Esophagus (tissue), 2 donors: ENCODE results near the gene UBE2I. TPM values are rescaled to one million over a fixed set of nuclear protein-coding genes. Genes with fewer than 3 reads are reported as not detected.
"Not testable (repeated sequence)": the region's sequence is repeated elsewhere in the genome, so short reads cannot be mapped to it uniquely, and the experiment has no call there.

ENCODE experiments used
- H3K27ac ChIP-seq, 2 donors: one replicate each; pipeline ENCODE4 v1.5.1; 2013; ENCODE audit warnings: low read depth in 2 of 2, mild to moderate bottlenecking in 2 of 2, inconsistent platforms in 1 of 2, low read length in 1 of 2, moderate library complexity in 1 of 2
- H3K27me3 ChIP-seq, 2 donors: one replicate each; pipeline ENCODE4 v1.6.1; 2013; ENCODE audit warnings: low read length in 2 of 2, control low read depth in 1 of 2, mild to moderate bottlenecking in 1 of 2; ENCODE audit not compliant: insufficient read depth in 2 of 2, control insufficient read depth in 1 of 2
- H3K36me3 ChIP-seq, 2 donors: one replicate each; pipeline ENCODE4 v1.6.1; 2013; ENCODE audit warnings: low read length in 1 of 2; ENCODE audit not compliant: control insufficient read depth in 2 of 2, insufficient read depth in 2 of 2
- H3K4me1 ChIP-seq, 2 donors: one replicate each; pipeline ENCODE4 v1.6.1; 2013; ENCODE audit warnings: low read length in 1 of 2; ENCODE audit not compliant: control insufficient read depth in 2 of 2, insufficient read depth in 2 of 2
- H3K4me3 ChIP-seq, 2 donors: one replicate each; pipeline ENCODE4 v1.5.1; 2013; ENCODE audit warnings: low read length in 2 of 2, mild to moderate bottlenecking in 2 of 2, low read depth in 1 of 2, moderate library complexity in 1 of 2
- H3K9me3 ChIP-seq, 2 donors: one replicate each; pipeline ENCODE4 v1.6.1; 2013; ENCODE audit warnings: mild to moderate bottlenecking in 2 of 2, low read depth in 1 of 2, low read length in 1 of 2, moderate library complexity in 1 of 2; ENCODE audit not compliant: control insufficient read depth in 2 of 2, insufficient read depth in 1 of 2
- WGBS, 2 donors: extraction: QIAGEN DNeasy Blood & Tissue Kit; methylation state at CpG; one replicate each; pipeline ENCODE4 v1.1.7; 2013; 5-methylcytosine and 5-hydroxymethylcytosine counted together
- polyA plus RNA-seq, 2 donors: library from polyadenylated mRNA; stranded (reverse); fragments of 200-250 nt; gene quantifications; one replicate each; pipeline ENCODE4 v1.2.3, GENCODE V29; 2013
- donor health status: healthy with polysubstance abuse.
- donor health status: Bipolar disorder and iron deficiency.

UBE2I gene
- polyA plus RNA-seq, 2 donors: 35.4 to 56.9 TPM

DNA sequence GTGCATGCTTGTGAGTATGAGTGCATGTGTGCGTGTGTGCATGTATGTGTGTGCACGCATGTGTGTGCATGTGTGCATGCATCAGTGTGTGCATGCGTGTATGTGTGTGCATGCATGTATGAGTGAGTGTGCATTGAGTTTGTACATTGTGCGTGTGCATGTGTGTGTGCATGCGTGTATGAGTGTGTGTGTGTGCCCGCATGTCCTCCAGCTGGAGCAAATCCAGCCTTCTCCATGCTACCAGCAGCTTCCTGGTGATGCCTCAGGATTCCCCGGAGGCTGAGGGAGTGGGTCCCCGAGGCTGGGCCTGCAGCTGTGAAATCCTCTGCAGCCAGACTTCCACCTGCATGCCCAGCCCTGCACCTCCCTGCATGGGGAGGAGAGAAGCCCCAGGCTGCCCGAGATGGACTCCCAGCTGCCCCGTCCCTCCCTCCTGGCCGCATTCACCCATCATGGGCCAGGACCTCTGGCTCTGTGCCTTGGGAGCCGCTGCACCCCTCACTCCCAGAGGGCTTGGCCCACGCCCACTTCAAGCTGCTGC is 44.3 kb upstream of the UBE2I start:
- 80 to 81% methylated on average over 13 of the region's 13 CpGs for WGBS, 2 donors
- Histone ChIP-seq H3K4me1 (peaks cover 0 to 2% of the 10 kb centered on the region in 2 donors), H3K9me3 (peaks cover 0 to 4% of the 10 kb centered on the region in 2 donors), H3K27ac (no peak overlapping the region), H3K36me3 (no peaks in the 10 kb centered on the region), H3K4me3 (no peak overlapping the region), H3K27me3 (peaks cover 0 to 3% of the 10 kb centered on the region in 2 donors)

DNA sequence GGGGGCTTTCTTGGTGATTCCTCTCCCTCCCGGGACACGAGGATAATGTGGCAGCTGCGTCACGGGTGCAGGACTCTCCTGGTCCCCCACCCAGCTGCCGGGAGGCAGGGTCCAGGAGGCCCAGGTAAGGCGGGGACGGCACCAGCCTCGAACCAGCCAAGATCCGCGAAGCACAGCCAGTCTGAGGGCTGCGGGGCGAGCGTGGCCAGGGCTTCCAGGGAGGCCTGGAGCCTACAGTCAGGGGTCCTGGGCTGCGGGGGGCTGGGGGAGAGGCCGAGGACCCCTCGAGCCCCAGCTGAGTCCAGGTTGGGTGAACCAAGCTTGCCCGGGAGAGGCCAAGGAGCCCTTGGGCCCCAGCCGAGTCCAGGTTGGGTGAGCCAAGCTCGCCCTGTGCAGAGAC is 43.6 kb upstream of the UBE2I start:
- H3K4me3 ChIP-seq: no peak overlapping the region
- no peaks in the 10 kb centered on the region for H3K27me3 ChIP-seq
- H3K9me3 ChIP-seq: peaks cover 0 to 4% of the 10 kb centered on the region in 2 donors
- no peaks in the 10 kb centered on the region for H3K36me3 ChIP-seq
- peaks cover 0 to 2% of the 10 kb centered on the region in 2 donors for H3K4me1 ChIP-seq
- no peak overlapping the region for H3K27ac ChIP-seq
- WGBS, 2 donors: 82 to 83% methylated on average over 19 of the region's 19 CpGs

- not testable (repeated sequence) for H3K27ac ChIP-seq, H3K4me1 ChIP-seq, H3K27me3 ChIP-seq, H3K36me3 ChIP-seq, H3K9me3 ChIP-seq, H3K4me3 ChIP-seq
- WGBS, 2 donors: 92 to 93% methylated on average over 7 of the region's 7 CpGs
These were observed 40.0 kb upstream of the UBE2I start for GRCh38 chr16:1269418-1269817.

- Histone ChIP-seq H3K4me1 (peaks cover 0 to 2% of the 10 kb centered on the region in 2 donors), H3K36me3 (no peaks in the 10 kb centered on the region), H3K27ac (no peak overlapping the region), H3K27me3 (peaks cover 0 to 3% of the 10 kb centered on the region in 2 donors), H3K9me3 (no peaks in the 10 kb centered on the region), H3K4me3 (no peak overlapping the region)
- 66 to 82% methylated on average over 12 of the region's 12 CpGs for WGBS, 2 donors
These were observed 38.1 kb upstream of the UBE2I start for GRCh38 chr16:1271380-1271723.

GRCh38 chr16:1271724-1272413 is 37.6 kb upstream of the UBE2I start:
- H3K36me3 ChIP-seq, H3K4me1 ChIP-seq, H3K9me3 ChIP-seq, H3K4me3 ChIP-seq, H3K27ac ChIP-seq, H3K27me3 ChIP-seq: not testable (repeated sequence)
- 17 to 19% methylated on average over 14 to 19 of the region's 19 CpGs for WGBS, 2 donors

- Histone ChIP-seq H3K4me3 (no peak overlapping the region), H3K9me3 (no peaks in the 10 kb centered on the region), H3K27me3 (peaks cover 0 to 3% of the 10 kb centered on the region in 2 donors), H3K4me1 (peaks cover 0 to 2% of the 10 kb centered on the region in 2 donors), H3K27ac (no peak overlapping the region), H3K36me3 (no peaks in the 10 kb centered on the region)
- 59 to 63% methylated on average over 9 of the region's 9 CpGs for WGBS, 2 donors
These were observed 36.8 kb upstream of the UBE2I start for GRCh38 chr16:1272453-1273198.

- no peaks in the 10 kb centered on the region for H3K9me3 ChIP-seq
- WGBS, 2 donors: 85 to 90% methylated on average over 15 of the region's 15 CpGs
- peaks cover 0 to 2% of the 10 kb centered on the region in 2 donors for H3K4me1 ChIP-seq
- H3K27me3 ChIP-seq: peaks cover 0 to 3% of the 10 kb centered on the region in 2 donors
- no peak overlapping the region for H3K27ac ChIP-seq
- no peak overlapping the region for H3K4me3 ChIP-seq
- H3K36me3 ChIP-seq: no peaks in the 10 kb centered on the region
These were observed 35.6 kb upstream of the UBE2I start for GRCh38 chr16:1273816-1274215.

DNA sequence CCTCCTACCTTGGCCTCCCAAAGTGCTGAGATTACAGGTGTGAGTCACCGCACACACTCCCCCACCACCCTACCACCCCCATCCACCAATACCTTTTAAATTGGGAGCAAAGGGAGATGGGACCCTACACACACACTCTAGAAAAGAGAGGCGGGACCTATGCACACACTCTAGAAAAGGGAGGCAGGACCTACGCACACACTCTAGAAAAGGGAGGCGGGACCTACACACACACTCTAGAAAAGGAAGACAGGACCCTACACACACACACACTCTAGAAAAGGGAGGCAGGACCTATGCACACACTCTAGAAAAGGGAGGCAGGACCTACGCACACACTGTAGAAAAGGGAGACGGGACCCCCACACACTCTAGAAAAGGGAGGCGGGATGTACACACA is 34.7 kb upstream of the UBE2I start:
- Histone ChIP-seq H3K9me3 (no peaks in the 10 kb centered on the region), H3K4me3 (no peak overlapping the region), H3K36me3 (no peaks in the 10 kb centered on the region), H3K27ac (no peak overlapping the region), H3K27me3 (peaks cover 0 to 3% of the 10 kb centered on the region in 2 donors), H3K4me1 (peaks cover 0 to 2% of the 10 kb centered on the region in 2 donors)
- 94 to 98% methylated on average over 7 of the region's 7 CpGs for WGBS, 2 donors

DNA sequence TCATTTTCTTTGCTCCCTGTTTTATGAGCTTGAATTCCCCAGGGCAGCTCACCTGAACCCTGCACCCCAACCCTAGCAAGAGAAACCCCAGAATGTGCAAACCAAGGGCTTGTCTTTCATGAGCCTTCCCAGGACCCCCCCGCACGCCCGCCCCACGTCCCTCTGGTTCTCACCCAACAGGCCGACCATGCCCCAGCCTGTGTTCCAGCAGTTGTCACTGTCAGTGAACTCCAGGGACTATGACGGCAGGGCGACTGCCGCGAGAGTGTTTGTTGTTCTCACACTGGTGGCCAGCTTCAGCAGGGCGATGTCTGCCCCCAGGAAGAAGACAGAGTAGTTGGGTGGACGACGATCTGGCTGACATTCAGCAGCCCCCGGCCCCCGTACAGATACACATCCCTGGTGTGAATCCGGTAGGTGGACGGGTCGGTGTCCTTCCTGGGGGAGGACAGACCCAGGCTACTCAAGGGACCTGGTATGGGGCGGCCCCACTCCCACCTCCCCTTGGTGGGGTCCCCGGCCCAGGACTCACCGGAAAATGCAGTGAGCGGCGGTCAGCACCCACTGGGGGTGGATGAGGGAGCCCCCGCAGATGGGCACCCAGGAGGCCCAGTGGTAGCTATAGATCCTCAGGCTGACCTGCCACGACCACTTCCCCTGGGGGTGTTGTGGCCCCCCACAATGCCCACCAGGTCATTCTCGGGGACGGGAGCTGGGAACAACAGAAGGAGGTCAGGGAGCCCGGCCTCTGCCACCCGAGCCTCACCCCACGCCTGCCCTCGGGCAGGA is 33.5 kb upstream of the UBE2I start:
- H3K4me3 ChIP-seq: no peak overlapping the region
- H3K4me1 ChIP-seq: peaks cover 0 to 2% of the 10 kb centered on the region in 2 donors
- H3K27ac ChIP-seq: no peak overlapping the region
- no peaks in the 10 kb centered on the region for H3K9me3 ChIP-seq
- no peaks in the 10 kb centered on the region for H3K36me3 ChIP-seq
- peaks cover 0 to 3% of the 10 kb centered on the region in 2 donors for H3K27me3 ChIP-seq
- WGBS, 2 donors: 60 to 62% methylated on average over 30 of the region's 30 CpGs
